ENCODE results near the gene TUBB4B.
A peak's percentile ranks its signal among the peaks of the same experiment; 100 is the strongest.

TUBB4B gene

DNA sequence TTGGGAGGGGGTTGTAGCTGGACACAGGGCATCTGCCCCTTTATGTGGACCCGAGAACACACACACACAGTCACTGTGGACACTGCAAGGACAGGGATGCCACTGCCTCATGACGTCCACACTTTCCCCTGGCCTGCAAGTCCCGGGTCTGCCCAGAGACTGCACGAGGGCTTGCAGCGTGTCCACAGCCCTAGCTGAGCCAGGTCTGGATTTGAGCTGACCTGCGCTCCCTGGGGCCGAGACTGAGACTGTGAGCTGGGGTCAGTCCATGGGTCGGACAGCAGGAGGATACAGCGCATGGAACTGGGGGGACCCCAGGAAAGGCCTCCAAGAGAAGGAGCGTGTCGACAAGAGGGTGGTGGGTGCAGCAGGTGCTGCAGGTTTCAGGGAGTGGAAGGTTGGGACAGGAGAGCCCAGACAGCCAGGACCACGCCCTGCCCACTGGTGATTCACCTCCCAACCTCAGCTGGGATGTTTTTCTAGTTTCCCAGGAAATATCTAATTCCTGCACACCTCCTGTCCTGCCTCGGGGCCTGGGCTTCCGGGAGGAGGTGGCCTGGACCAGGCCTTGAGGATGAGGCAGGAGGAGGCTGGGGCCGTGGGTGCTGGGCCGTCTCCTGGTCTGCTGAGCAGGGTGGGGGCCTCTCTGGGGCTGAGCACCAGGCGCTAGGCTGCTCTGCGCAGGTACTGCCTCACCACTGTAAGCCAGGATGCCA is 14.6 kb upstream of the TUBB4B start:
- DNase-seq = no peak

DNA sequence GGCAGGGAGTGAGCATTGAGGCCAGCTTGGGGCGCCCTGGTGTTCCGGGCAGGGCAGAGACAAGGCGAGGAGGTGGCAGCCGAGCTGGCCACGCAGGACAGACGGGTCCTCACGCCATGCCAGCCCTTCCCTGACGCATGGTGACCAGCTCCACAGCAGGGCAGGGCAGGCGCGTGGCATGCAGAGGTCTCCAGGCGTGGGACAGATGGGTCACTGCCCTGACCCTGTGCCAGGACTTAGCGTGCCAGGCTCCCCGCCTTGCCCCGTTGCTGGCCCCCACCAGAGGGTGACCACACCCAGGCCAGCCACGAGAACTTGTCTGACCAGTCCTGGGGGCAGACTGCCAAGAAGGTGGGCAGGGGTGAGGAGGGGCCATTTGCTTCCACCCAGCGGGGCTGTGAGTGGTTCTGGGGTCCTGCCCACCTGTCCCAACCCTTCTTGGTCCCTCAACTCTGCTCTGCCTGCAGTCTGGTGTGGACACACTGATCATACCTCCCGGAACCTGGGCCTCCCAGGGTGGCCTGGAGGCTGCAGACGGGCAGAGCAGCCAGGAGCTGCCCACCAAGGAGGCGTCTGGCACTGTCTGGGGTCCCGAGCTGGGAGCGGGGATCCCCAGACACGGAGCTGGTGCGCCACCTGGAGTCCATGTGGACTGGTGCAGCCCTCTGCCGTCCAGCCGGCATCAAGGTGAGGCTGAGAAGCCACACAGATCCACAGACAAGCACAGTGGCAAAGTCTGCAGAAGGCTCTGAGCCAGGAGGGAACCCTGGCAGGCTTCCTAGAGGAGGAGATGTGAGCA is 13.8 kb upstream of the TUBB4B start, which contains the start of gene RNF224:
Gene RNF224 (plus strand): TSS at position 449 of the 799 bp plus-strand sequence. CDS start 834 bp downstream, outside the sequence.
- DNase-seq = peak; percentile 17 to 40

DNA sequence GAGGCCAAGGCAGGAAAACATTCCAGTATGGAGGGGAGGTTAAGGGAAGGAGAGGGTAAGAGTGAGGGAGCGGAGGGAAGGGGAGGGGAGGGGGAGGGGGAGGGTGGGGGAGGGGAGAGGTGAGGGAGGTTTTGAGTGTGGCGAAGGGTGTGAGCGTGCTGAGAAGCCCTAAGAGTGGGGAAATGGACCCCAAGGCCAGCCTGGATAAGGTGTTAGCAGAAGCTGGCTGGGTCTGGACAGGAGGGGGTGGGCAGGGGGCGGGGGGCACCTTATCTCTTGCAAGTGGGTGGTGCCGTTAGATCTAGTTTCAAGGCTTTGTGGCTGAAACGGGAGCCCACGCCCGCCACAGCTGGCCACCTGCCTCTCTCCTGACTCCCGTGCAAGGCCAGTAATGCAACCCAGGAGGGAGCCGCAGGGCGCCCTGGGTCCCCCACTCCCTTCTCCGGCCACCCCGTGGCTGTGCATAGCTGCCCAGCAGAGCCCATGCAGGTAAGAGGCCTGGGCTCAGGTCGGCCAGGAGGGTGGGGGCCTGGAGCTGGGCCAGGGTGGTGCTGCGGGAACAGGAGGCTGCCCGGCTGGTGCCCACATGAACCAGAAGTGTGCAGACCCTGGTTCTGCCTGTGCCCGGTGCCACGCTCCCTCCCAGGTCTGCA is 13.1 kb upstream of the TUBB4B start:
- no peak for DNase-seq

DNA sequence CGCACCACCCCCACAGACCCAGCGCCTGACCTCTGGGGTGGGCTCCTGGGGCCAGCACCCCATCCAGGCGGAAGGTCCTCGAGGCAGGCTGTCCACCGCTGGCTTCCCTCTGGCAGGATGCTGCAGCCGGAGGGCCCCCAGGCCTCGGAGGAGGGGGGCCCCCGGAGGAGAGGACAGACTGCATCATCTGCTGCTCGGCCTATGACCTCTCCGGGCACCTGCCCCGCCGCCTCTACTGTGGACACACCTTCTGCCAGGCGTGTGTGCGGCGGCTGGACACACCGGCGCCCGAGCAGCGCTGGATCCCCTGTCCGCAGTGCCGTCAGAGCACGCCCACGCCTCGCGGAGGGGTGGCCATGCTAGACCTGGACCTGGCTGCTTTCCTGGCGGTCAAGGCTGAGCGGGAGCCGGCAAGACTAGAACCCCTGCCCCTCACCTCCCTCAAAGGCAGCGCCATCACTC is 12.6 kb upstream of the TUBB4B start:
- no peak for DNase-seq

DNA sequence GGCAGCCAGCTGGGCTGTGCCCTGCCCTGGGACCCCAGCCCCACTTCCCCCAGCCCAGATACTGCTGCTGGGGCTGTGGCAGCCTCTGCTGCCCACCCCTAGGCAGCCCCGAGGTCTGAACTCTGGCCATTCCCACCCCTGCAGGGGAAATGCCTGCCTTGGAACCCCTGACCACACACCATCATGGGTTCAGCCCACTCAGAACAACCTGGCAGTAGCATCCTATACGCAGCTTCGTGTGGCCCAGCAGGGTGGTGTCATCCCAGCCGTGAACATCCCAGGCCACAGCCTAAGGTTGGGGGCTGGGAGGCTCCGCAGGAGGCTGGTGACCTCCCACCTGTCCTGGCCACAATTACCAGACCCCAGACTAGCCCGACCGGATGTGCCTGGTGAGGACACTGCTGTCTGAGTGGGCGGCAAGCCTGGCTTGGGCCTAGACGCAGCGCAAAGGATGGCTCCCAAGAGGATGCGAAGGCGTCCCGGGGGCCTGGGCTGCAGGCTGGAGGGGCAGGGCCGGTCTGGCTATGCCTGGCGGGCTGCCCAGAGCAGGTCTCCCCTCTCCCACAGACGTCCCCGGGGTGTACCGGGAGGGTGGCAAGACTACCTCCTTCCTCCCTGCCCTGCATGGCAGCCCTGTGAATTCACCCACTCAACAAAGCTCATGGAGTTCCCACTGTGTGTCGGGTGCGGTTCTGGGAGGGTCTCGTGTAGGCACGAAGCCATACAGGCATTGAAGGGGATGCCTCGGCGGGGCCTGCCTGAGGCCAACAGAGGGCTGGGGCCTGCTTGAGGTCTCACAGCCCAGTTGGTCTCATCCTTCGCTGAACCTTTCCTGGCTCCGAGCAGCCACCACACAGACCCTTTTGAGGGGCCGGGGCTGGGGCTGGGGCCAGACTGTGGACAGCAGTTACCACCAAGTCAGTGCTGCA is 11.9 kb upstream of the TUBB4B start:
- DNase-seq = no peak

DNA sequence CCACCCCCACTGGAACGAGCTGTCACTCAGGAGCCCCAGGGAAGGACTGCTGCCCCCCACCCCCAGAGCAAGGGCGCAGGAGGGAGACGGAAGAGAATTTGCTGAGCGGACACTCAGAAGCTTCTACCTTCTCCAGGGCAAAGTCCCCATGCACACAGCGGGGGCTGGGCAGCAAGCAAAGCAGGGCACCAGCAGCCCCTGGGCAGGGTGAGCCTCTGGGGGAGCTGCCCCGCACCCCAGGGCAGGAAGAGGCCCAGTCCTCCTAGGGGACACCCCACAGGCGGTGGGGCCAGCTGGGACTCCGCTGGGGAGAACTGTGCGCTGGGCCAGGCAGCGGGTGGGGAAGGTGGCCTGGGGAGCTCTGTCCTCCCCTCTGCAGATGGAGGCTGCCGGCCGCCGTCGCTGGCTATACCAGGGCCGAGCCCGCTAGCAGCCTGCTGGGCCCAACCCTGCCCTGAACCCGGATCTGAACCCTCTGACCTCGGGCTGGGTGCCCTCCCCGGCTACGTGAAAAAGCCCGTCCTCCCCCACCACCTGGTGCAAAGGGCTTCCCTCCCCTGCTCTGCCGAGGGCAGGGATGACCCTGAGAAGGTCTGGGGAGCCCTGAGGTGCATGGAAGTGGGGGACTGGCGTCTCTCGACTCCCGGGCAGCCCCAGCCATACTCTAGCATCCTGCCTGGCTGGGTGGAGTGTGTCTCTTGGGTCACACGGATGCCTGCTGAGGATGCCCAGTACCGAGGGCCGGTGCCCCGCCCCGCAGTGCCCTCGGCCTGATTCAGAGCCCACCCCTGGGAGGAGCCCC is 11.0 kb upstream of the TUBB4B start:
- no peak for DNase-seq

DNA sequence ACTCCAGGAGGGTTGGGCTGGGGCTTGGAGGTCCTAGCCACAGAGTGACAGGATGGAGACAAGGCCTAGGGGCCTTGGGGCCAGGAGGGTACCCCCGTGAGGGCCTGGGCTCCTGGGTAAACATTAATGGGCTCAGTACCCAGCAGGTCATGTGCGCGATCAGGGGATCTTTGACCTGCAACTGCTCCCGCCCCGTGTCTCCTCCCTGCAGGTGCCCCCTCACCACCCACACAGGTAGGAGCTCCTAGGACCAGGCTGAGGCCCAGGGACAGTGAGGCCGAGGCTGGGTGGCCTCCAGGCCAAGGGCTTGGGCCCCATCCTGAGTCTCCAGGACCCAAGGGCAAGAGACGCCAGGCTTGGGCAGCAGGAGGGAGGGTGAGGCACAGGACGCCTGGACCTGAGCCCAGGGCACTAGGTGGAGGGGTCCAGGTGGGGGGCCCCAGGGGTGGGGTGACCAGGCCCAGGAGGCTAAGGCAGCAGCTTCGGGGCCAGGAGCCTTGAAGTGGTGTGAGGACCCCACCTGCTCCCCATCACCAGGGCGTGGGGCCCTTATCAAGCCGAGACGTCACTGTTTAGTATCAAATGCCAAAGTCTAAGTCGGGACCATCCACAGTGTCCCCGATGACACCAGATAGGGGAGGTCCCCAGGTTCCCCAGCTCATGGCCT is 10.2 kb upstream of the TUBB4B start, which contains the start of gene SLC34A3:
Gene SLC34A3 (plus strand): TSS at position 197 of the 667 bp plus-strand sequence. CDS start 802 bp downstream, outside the sequence.
- DNase-seq = no peak

DNA sequence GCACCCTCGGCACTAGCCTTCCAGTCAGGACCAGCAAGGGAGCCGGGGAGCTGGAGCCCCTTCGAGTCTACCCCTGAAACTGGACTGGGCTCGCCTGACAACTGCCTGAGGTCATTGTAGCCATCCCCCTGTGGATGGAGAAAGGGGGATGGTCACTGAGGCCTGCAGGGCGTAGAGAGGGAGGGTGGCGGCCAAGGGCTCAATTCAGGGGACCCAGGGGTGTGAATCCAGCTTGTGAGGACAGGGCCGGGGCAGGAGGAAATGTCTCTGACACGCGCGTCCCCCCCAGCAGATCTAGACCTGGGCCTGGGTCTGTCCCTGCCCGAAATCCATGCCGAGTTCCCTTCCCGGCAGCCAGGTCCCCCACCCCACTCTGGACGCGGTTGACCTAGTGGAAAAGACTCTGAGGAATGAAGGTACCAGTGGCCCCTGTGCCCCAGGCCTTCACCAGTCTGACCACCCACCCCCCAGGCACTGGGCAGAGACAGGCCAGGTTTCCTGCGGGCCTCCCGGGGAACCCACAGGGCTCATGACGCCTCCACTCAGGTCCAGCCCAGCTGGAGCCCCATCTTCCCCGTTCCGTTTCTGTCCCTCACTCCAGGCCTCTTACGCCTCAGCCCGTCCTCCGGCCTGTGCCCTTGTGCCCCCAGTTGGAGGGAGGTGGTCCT is 9.6 kb upstream of the TUBB4B start:
- DNase-seq = no peak

DNA sequence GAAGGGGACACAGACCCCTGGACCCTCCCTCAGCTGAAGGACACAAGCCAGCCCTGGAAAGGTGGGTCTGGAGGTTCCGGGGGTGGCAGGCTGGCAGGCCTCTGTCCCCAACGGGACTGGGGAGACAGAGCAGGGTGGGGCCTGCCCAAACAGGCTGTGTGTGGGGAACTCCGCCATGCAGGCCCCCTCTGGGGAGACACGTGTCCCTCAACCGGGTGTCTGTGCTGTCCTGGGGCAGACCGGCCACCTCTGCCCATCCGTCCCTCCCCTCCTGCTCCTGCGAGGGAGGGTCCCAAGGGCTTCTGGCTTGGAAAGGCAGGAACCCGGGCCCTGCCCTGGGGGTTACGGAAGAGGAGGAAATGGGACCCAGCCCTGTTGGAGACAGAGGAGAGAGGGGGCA is 9.0 kb upstream of the TUBB4B start:
- no peak for DNase-seq

DNA sequence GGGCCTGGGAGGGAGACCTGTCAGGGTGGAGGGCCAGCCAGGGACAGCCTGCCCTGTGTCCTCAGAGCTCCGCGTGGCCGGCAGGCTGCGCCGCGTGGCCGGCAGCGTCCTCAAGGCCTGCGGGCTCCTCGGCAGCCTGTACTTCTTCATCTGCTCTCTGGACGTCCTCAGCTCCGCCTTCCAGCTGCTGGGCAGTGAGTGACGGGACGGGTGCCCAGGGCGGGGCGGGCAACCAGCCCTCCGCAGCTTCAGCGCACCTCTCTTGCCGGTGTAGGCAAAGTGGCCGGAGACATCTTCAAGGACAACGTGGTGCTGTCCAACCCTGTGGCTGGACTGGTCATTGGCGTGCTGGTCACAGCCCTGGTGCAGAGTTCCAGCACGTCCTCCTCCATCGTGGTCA is 8.6 kb upstream of the TUBB4B start:
- no peak for DNase-seq

DNA sequence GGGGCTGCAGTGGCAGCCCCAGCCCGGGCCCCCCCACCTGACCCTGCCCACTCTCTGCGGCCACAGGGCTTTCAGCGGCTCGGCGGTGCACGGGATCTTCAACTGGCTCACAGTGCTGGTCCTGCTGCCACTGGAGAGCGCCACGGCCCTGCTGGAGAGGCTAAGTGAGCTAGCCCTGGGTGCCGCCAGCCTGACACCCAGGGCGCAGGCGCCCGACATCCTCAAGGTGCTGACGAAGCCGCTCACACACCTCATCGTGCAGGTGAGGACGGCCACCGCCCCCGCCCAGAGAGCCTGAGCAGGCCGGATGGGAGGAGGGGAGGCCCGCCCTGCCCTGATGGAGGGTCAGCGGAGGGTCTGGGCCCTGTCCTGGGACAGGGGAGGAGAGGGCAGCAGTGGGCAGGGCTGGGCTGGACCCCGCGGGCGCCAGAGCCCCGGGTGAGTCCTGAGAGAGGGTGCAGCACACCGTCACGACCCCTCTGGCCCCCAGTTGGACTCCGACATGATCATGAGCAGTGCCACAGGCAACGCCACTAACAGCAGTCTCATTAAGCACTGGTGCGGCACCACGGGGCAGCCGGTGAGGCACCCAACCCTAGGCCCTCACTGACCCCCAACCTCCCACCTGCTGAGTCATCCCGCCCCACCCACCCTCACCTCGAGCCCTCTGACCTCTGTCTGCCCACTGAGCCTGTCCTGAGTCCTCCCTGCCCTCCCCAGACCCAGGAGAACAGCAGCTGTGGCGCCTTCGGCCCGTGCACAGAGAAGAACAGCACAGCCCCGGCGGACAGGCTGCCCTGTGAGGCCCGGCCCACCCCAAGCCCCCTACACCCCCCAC is 7.7 kb upstream of the TUBB4B start:
- no peak for DNase-seq

DNA sequence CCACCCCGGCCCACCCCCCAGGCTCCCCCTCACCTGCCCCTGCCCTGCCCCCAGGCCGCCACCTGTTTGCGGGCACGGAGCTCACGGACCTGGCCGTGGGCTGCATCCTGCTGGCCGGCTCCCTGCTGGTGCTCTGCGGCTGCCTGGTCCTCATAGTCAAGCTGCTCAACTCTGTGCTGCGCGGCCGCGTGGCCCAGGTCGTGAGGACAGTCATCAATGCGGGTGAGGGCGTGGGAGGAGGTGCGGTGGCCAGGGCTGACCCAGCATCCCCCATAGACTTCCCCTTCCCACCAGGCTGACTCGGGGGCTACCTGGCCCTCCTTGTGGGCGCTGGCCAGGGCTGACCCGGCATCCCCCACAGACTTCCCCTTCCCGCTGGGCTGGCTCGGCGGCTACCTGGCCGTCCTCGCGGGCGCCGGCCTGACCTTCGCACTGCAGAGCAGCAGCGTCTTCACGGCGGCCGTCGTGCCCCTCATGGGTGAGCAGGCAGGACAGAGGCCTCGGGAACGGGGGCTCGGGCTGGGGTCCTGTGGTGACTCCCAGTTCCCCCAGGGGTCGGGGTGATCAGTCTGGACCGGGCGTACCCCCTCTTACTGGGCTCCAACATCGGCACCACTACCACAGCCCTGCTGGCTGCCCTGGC is 6.9 kb upstream of the TUBB4B start:
- DNase-seq = no peak

DNA sequence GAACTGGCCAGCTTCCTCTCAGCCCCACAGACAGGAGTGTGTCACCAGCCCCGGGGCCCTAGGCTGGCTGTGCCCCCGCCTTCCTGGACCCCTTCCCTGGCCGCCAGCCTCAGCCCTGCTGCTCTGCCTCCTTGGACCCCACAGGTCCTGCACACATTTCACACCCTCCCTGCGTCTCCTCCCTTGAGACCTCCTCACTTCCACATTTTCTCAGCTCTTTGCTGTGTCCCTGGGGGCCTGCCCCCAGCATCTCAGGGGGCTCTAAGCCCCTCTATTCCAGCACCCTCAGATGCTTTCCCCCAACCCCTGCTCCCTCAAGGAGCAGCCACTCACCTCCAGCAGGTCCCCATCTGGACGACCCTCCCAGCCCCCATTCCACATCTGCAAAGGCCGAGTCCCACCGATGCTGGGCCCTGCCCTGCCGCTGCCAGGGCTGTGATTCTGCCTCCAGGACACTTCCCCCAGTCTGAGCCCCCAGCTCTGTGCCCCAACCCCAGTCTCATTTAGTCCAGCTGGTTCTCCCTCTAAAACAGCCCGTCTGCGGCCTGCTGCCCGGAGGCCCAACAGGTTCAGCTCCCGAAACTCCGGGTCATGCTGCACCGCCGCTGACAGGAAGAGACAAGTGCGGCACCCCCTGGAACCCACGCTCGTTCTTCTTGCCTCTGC is 6.2 kb upstream of the TUBB4B start:
- DNase-seq = no peak

DNA sequence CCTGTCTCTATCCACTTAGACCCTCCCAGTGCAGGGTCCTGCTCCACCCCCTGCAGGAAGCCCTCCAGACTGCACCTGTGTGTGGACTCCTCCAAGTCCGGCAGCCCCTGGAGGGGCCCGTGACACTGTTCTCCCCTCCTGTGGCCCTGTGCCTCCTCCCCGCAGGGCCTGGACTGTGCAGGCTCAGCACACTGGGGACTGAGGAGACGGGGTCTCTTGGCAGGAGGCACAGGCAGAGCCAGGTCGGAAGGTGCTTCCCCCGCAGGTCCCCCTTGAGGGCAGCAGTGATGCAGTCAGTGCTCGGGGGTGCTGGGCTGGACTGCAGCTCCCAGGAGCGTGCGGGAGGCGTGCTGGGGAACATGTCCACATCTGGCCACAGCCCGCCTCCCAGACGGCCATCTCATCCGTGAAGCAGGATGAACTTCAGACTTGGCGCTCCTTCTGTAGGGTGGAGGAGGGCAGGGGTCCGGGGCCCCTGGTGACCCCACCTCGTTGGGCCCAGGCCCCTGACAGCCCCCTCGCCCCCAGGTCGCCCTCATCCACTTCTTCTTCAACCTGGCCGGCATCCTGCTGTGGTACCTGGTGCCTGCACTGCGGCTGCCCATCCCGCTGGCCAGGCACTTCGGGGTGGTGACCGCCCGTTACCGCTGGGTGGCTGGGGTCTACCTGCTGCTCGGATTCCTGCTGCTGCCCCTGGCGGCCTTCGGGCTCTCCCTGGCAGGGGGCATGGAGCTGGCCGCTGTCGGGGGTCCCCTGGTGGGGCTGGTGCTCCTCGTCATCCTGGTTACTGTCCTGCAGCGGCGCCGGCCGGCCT is 5.5 kb upstream of the TUBB4B start:
- no peak for DNase-seq

DNA sequence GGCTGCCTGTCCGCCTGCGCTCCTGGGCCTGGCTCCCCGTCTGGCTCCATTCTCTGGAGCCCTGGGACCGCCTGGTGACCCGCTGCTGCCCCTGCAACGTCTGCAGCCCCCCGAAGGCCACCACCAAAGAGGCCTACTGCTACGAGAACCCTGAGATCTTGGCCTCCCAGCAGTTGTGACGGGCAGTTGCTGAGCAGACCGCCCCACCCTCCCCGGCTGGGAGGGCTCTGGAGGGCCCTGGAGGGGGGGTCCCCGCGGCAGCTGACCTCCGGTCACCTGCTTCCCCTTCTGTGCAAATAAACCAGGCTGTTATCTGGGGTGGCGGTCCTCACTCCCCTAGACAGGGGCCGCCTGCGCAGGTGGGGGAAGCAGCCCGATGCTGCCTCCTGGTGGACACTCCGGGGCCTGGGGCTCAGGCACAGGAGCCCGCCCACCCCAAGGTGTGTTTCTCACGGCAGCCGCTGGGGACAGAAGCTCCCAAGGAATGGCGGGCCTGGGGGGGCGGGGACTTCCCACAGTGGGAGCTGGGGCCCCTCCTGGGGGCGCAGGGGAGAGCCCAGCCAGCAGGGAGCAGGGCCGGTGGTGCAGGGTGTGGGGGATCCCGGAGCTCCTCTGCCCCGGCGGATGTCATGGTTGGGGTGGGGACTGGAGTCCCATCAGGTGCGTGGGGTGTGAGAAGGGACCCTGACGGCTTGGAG is 4.7 kb upstream of the TUBB4B start:
- peak; percentile 46 to 71 for DNase-seq

DNA sequence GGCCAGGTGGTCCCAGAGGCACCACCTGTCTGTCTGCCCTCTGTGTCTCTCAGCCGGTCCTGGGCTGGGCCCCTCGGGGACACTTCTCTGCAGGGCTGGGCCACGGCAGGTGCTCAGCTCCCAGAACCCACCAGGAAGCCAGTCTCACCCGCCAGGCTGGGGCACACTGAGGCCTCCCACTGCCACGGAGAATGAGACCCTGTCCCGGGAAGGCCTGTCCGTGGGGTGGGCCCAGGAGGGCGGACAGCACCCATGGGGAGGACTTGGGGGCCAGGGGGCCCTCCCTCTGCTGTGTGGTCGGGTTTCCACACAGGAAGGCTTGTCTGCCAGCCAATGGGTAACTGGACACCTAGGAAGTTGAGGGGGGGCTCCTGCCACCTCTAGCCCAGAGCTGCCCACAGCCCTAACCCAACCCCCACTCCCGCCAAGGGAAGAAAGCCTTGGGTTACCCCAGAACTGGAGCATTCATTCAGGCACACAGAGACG is 4.1 kb upstream of the TUBB4B start:
- DNase-seq = no peak

Measured in hippocampal formation (tissue), 2 donors.